ENCODE data around the gene POLE. TPM values are rescaled to one million over a fixed set of nuclear protein-coding genes. Genes with fewer than 3 reads are reported as not detected.

The POLE gene
- total and polyA plus RNA-seq, 9 of the 15 experiments (the other 6 are each of a cell fraction or from before 2014, with no cell fraction given): 2.4 to 154 (median 49.6) TPM

DNA sequence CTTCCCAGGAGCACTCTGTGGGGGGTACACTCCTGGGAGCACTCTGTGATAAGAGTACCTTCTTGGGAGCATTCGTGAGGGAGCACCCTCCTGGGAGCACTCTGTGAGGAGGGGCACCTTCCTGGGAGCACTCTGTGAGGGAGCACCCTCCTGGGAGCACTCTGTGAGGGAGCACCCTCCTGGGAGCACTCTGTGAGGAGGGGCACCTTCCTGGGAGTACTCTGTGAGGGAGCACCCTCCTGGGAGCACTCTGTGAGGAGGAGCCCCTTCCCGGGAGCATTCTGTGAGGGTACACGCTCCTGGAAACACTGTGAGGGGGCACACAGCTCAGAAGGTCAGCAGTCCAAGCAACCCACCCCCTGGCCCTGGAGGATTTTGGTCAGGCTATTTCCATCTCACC, 99.4 kb downstream of the POLE start (continued):
- TF ChIP-seq TCFL5 (CRISPR knock-in tag; conservative IDR thresholded peaks at IDR 0.05) (no peak), TBL1XR1 (IDR thresholded peaks at IDR 0.05; ENCODE audit: low read length in 2 of 2) (no peak)
- TF ChIP-seq, protein P1, sequence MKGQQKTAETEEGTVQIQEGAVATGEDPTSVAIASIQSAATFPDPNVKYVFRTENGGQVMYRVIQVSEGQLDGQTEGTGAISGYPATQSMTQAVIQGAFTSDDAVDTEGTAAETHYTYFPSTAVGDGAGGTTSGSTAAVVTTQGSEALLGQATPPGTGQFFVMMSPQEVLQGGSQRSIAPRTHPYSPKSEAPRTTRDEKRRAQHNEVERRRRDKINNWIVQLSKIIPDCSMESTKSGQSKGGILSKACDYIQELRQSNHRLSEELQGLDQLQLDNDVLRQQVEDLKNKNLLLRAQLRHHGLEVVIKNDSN (CRISPR knock-in tag; IDR thresholded peaks at IDR 0.05): no peak

DNA sequence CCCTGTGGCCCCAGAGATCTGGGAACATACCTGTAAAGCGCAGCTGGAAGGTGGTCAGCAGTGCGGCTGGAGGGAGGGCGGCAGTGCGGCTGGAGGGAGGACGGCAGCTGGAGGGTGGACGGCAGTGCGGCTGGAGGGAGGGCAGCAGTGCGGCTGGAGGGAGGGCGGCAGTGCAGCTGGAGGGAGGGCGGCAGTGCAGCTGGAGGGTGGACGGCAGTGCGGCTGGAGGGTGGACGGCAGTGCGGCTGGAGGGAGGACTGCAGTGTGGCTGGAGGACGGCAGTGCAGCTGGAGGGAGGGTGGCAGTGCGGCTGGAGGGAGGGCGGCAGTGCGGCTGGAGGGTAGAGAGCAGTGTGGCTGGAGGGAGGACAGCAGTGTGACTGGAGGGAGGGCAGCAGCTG, 100.2 kb downstream of the POLE start:
- H4K20me1 ChIP-seq (replicated peaks; ENCODE audit: control insufficient read depth, insufficient read depth, low read length): 0 out of 2 replicates have a peak, but pooled peaks cover 4% of the 10 kb centered on the region
- ChIA-PET CTCF (ENCODE audit: low intra/inter-chr PET ratio) (no interaction called here), POLR2A (interaction anchor here (0.6 kb wide), 1 partner anchor 513 kb away, joined by 3 read pairs; no protein-coding TSS in a partner anchor)
- no peaks in the 10 kb centered on the region for H3K79me2 ChIP-seq (ENCODE audit: control insufficient read depth, insufficient read depth, low read length)
- DNase-seq (ENCODE audit: extremely low read depth in 1 of 4, low spot score in 3 of 4) (no peak), FAIRE-seq (no peak), ATAC-seq (no peak)
- no peak overlapping the region for H3K9ac ChIP-seq (ENCODE audit: insufficient read depth in 1 of 2, low read depth in 2 of 2, low read length in 2 of 2)
- H3K36me3 ChIP-seq (ENCODE audit: control insufficient read depth, insufficient read depth, low read length): peaks cover 6% of the 10 kb centered on the region; the same call in 1 of the 3 replicates
- in situ Hi-C loops (cut with MboI): no loop called here
- H3K27ac ChIP-seq (ENCODE audit: extremely low read depth, low read depth, low read length): no peak overlapping the region
- peaks cover 0 to 26% of the 10 kb centered on the region in 2 experiments; a peak in 2 of 5 replicates for H3K4me1 ChIP-seq (replicated peaks in 1 of 2; ENCODE audit: control insufficient read depth in 2 of 2, insufficient read depth in 2 of 2, low read length in 2 of 2)
- no peaks in the 10 kb centered on the region for H3K9me1 ChIP-seq (ENCODE audit: control insufficient read depth, insufficient read depth, low read length)
- H3K27me3 ChIP-seq (ENCODE audit: control insufficient read depth in 2 of 2, insufficient read depth in 2 of 2, low read length in 2 of 2): peaks cover 22 to 31% of the 10 kb centered on the region in 2 experiments; a peak in 4 of 5 replicates
- no peak overlapping the region for H2AFZ ChIP-seq (ENCODE audit: low read depth, low read length)
- no TSS peak for BruUV-seq (replicated peaks)
- no peaks in the 10 kb centered on the region; the same call in 1 of the 2 replicates for H3K9me3 ChIP-seq (replicated peaks; ENCODE audit: control insufficient read depth, insufficient read depth, low read depth, low read length)
- intact Hi-C loops (cut with micrococcal nuclease): no loop called here
- H3K4me3 ChIP-seq: no peak overlapping the region
- 65% methylated on average over 6 of the region's 18 CpGs for WGBS (ENCODE audit: insufficient coverage, low coverage, missing lambda C conversion rate)
- no peak overlapping the region for H3K4me2 ChIP-seq (ENCODE audit: insufficient read depth, low read length)
- TF ChIP-seq RBM15 (IDR thresholded peaks at IDR 0.05; ENCODE audit: insufficient read depth, low read length) (no peak), ATF3 (IDR thresholded peaks at IDR 0.05) (no peak), ATF3 (CRISPR knock-in tag; conservative IDR thresholded peaks at IDR 0.05) (no peak), TAF9B (IDR thresholded peaks at IDR 0.05; ENCODE audit: partially characterized antibody) (no peak), KDM2B (CRISPR knock-in tag; IDR thresholded peaks at IDR 0.05) (no peak), TCF7L2 (IDR thresholded peaks at IDR 0.05; ENCODE audit: low read depth, low read length) (no peak), SMARCB1 (IDR thresholded peaks at IDR 0.05; ENCODE audit: insufficient read length, low read depth) (no peak), OTX1 (CRISPR knock-in tag; IDR thresholded peaks at IDR 0.05) (no peak), ZNF239 (CRISPR knock-in tag; IDR thresholded peaks at IDR 0.05) (no peak), SP1 (CRISPR knock-in tag; IDR thresholded peaks at IDR 0.05) (no peak), NFE2L1 (tag; IDR thresholded peaks at IDR 0.05; ENCODE audit: borderline replicate concordance, low read depth) (no peak)
